Measurements from ENCODE around the gene NFKBIE. TPM values are rescaled to one million over a fixed set of nuclear protein-coding genes. Genes with fewer than 3 reads are reported as not detected.

NFKBIE gene
- total and polyA plus RNA-seq, 8 donors = 0.89 to 23.5 (median 10.3) TPM; not detected in 2

- TF ChIP-seq CTCF (IDR thresholded peaks at IDR 0.05) (peak in 4 of 7 experiments; percentile 8 to 39 (median 29)), POLR2AphosphoS5 (IDR thresholded peaks at IDR 0.05) (no peak)
- Histone ChIP-seq H3K36me3 (peaks cover 70 to 77% (median 73%) of the 10 kb centered on the region in 4 donors), H3K27ac (no peak overlapping the region), H3K27me3 (no peaks in the 10 kb centered on the region), H3K4me1 (peaks cover 50 to 91% (median 78%) of the 10 kb centered on the region in 4 donors), H3K4me3 (no peak overlapping the region), H3K9me3 (no peaks in the 10 kb centered on the region)
- intact Hi-C loops (cut with DNase I; ENCODE audit: low total_unique reads) = no loop called here
- DNase-seq = peak; percentile 59 to 66
- WGBS, 5 donors = 55 to 62% (median 60%) methylated on average over 10 of the region's 10 CpGs
Measured at GRCh38 chr6:44253307-44254101, 11.8 kb downstream of the NFKBIE start.

- Histone ChIP-seq H3K9me3 (no peaks in the 10 kb centered on the region), H3K4me1 (peaks cover 48 to 89% (median 73%) of the 10 kb centered on the region in 4 donors), H3K36me3 (peaks cover 66 to 75% (median 72%) of the 10 kb centered on the region in 4 donors), H3K27me3 (no peaks in the 10 kb centered on the region), H3K27ac (no peak overlapping the region), H3K4me3 (no peak overlapping the region)
- TF ChIP-seq EP300 (IDR thresholded peaks at IDR 0.05) = no peak
- no peak for TF ChIP-seq POLR2AphosphoS5 (IDR thresholded peaks at IDR 0.05)
- TF ChIP-seq CTCF (IDR thresholded peaks at IDR 0.05) = no peak
- TF ChIP-seq POLR2A (IDR thresholded peaks at IDR 0.05) = no peak
- WGBS, 5 donors = 85 to 89% (median 87%) methylated on average over 14 of the region's 14 CpGs
- intact Hi-C loops (cut with DNase I; ENCODE audit: low total_unique reads) = no loop called here
- no peak for DNase-seq
Measured at GRCh38 chr6:44251576-44252524, 13.5 kb downstream of the NFKBIE start.

GRCh38 chr6:44250718-44251123 lies 14.6 kb downstream of the NFKBIE start:
- intact Hi-C loops (cut with DNase I; ENCODE audit: low total_unique reads) = no loop called here
- no peaks in the 10 kb centered on the region for H3K9me3 ChIP-seq
- DNase-seq = no peak
- TF ChIP-seq POLR2AphosphoS5 (IDR thresholded peaks at IDR 0.05) (no peak), EP300 (IDR thresholded peaks at IDR 0.05) (no peak), POLR2A (IDR thresholded peaks at IDR 0.05) (no peak), CTCF (IDR thresholded peaks at IDR 0.05) (no peak)
- peak overlapping the region in 2 of 4 donors; percentile 9 to 10 for H3K4me3 ChIP-seq
- H3K27me3 ChIP-seq = no peaks in the 10 kb centered on the region
- peak overlapping the region in 2 of 5 donors; percentile 25 to 29 for H3K27ac ChIP-seq
- peaks cover 40 to 82% (median 66%) of the 10 kb centered on the region in 4 donors for H3K4me1 ChIP-seq
- H3K36me3 ChIP-seq = peaks cover 66 to 73% (median 71%) of the 10 kb centered on the region in 4 donors
- 55 to 68% (median 63%) methylated on average over 3 of the region's 3 CpGs for WGBS, 5 donors

GRCh38 chr6:44250067-44250717 lies 15.2 kb downstream of the NFKBIE start:
- H3K36me3 ChIP-seq = peaks cover 64 to 68% (median 67%) of the 10 kb centered on the region in 4 donors
- no peaks in the 10 kb centered on the region for H3K9me3 ChIP-seq
- H3K27ac ChIP-seq = peak overlapping the region in 2 of 5 donors; percentile 25 to 29
- H3K4me3 ChIP-seq = peak overlapping the region in 2 of 4 donors; percentile 9 to 70
- TF ChIP-seq POLR2A (IDR thresholded peaks at IDR 0.05) = no peak
- TF ChIP-seq CTCF (IDR thresholded peaks at IDR 0.05) = no peak
- TF ChIP-seq EP300 (IDR thresholded peaks at IDR 0.05) = no peak
- no peak for TF ChIP-seq POLR2AphosphoS5 (IDR thresholded peaks at IDR 0.05)
- H3K27me3 ChIP-seq = no peaks in the 10 kb centered on the region
- no peak for DNase-seq
- intact Hi-C loops (cut with DNase I; ENCODE audit: low total_unique reads) = no loop called here
- peaks cover 43 to 82% (median 66%) of the 10 kb centered on the region in 4 donors for H3K4me1 ChIP-seq
- WGBS, 5 donors = 54 to 68% (median 60%) methylated on average over 6 of the region's 6 CpGs
